Hypothalamus (tissue), 51 donors: ENCODE measurements around the gene DLG4.
"Not testable (repeated sequence)": the region's sequence is repeated elsewhere in the genome, so short reads cannot be mapped to it uniquely, and the experiment has no call there.

Source experiments
- DNase-seq, 51 donors: peaks; one replicate each; lab custom pipeline; 2025; lab: John Stamatoyannopoulos, UW

DLG4 gene

DNA sequence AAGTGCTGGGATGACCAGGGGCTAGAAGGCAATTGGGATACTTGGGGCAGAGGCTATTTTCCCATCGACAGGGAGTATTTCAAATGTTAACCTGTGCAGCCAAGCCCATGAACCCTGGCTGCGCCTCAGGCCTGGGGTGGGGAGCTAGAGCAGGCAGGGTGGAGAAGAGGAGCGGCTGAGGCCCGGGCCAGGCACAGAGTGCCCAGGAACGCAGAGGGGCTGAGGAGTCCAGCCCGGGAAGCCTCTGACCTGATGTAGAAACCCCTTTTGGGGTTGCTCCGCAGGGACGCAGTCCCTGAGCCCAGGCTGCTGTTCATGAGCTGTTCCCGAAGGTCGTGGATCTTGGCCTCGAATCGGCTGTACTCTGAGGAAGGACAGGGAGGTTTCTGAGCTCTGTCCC is 23.7 kb downstream of the DLG4 start:
- no peak for DNase-seq

GRCh38 chr17:7192271-7192937 is 27.2 kb downstream of the DLG4 start:
- DNase-seq: no peak

DNA sequence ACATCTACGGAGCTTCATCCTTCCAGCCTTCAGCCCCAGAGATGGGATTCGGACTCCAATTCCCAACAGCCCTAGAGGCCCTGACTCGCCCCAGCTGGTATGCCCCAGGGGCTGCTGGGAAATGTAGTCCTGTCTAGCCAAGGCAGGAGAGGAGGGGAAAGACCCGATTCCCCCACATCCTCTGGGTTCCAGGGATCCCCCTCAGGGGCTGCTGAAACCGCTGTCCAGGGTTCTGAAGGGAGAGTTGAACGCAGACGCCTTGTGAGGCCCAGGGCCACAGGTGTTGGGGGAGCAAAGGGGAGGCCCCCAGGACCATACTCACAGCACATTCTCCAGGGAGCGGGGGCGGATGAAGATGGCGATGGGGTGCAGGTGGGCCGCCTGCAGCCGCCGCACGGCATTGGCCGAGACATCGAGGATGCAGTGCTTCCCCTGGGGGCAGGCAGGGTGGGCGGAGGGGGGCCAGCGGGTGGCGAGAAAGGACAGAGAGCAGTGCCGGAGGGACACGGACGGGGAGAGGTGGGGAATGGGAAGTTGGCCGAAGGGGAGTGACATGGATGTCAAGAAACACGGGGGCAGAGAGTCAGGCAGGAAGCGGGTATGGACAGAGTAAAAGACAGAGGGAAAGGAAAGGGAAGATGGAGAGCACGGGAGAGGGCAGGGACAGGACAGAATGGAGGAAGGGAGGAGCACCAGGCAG is 27.9 kb downstream of the DLG4 start:
- DNase-seq: peak in 26 of 51 donors; percentile 3 to 61 (median 20)

GRCh38 chr17:7191069-7191468 is 28.6 kb downstream of the DLG4 start:
- DNase-seq: no peak

- DNase-seq: no peak
These were observed 29.2 kb downstream of the DLG4 start for GRCh38 chr17:7190276-7190917.

DNA sequence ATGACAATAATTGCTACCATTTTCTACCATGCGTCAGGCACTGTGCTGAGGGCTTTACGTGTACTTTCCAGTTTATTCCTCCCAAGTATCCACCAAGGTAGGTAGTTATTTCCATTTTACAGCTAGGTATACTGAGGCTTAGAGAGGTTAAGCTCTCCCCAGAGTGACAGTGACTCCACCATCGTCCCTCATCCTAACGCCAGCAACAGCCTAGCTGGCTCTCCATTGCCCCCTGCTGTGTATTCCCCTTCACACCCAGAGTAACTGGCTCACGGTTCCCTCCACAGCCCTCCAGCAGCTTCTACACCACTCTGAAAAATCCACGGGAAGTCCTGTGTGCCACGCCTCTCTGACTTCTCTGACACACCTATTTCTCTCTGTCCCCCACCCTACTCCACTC is 33.4 kb downstream of the DLG4 start:
- DNase-seq: no peak

GRCh38 chr17:7184647-7185046 is 35.0 kb downstream of the DLG4 start:
- no peak for DNase-seq

GRCh38 chr17:7184091-7184488 is 35.5 kb downstream of the DLG4 start:
- DNase-seq: peak in 9 of 51 donors; percentile 9 to 33 (median 25)

DNA sequence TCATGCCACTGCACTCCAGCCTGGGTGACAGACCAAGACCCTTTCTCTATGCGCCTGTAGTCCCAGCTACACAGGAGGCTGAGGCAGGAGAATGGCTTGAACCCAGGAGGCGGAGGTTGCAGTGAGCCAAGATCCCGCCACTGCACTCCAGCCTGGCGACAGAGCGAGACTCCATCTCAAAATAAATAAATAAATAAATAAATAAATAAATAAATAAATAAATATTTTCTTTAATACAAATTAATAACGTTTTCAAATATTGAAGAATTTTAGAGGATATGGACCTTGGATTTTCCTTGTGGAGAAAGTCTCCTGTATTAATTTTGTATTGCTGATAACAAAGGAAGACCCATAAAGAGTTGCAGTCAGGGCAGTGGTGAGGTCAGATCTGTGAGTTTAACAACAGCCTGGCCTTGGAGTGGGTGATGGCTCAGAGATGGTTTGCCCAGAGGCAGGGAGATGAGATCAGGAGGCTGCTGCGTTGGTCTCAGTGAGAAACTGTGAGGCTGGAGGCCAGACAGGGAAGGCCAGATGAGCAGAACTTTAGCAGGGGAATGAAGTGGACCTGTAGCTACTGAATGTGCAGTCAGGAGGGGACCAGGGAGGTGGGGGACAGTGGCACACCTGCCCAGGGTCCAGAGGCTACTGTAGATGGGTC is 36.1 kb downstream of the DLG4 start:
- DNase-seq: no peak

DNA sequence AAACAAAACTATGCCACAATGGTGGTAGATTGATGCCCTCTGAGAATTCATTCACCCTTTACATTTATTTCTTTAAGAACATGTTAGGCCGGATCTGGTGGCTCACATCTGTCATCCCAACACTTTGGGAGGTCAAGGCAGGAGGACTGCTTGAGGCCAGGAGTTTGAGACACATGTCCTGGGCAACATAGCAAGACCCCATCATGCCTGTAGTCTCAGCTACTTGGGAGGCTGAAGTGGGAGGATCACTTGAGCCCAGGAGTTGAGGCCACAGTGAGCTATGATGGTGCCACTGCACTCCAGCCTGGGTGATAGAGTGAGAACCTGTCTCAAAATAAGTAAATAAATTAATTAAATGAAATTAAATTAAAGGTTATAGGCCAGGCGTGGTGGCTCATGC is 37.5 kb downstream of the DLG4 start:
- not testable (repeated sequence) for DNase-seq

GRCh38 chr17:7179317-7180254 is 40.0 kb downstream of the DLG4 start, which contains the start of gene ASGR1:
Gene ASGR1 (minus strand): TSS chr17:7179370. CDS start chr17:7178563, 807 bp downstream.
- no peak for DNase-seq

- no peak for DNase-seq
These were observed 40.7 kb downstream of the DLG4 start for GRCh38 chr17:7178973-7179316.

GRCh38 chr17:7177954-7178477 is 41.6 kb downstream of the DLG4 start:
- DNase-seq: peak in 4 of 51 donors; percentile 7 to 38 (median 8)

DNA sequence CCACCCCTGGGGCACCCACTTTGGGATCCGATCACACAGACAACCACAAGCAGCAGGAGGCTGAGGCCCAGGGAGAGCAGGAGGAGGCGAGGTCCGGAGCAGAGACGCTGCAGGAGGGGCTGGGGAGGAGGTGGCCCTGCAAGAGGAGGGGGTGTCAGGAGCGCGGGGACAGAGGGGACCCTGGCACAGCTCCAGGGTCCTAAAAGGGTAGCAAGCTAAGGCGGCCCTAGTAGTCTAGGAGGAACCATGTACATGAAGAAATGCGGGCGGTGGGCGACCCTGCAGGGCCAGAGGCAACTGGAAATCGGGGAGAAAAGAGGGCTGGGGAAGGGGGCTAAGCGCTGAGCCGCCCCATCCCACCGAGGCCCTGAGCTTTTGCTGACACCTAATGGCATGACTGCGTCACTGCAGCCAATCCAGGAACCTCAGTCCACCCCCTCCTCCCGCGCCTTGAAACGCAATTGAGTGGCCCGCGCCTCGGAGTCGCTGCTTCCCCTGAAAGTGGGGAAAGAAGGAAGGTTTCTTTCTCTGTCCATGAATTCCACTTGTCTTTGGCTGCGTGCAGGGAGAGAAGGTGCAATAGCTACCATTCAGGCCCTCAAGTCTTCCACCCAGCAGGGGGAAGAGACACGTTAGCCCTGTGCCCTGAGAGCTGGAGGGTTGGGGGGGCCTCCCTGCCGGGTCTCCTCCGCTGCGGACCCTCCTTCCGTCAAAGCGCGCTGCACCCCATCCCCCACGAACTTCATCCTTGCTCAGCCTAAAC is 42.3 kb downstream of the DLG4 start:
- DNase-seq: peak in 42 of 51 donors; percentile 10 to 70 (median 45)

GRCh38 chr17:7176841-7177190 is 42.8 kb downstream of the DLG4 start:
- peak in 1 of 51 donors; percentile 32 for DNase-seq

GRCh38 chr17:7176107-7176840 is 43.4 kb downstream of the DLG4 start:
- DNase-seq: no peak

DNA sequence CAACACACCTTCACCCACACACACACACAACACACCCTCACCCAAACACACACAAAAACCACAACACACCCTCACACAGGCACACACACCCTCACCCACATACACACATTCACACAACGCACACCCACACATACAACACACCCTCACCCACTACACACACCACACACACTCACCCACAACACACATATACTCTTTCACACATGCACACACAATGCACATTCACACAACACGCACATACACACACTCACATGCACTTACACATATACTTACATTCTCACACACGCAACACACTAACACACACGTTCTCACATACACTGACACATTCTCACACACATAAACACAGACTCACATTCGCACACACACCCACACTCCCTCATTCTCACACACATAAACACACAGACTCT is 44.3 kb downstream of the DLG4 start:
- DNase-seq: no peak

GRCh38 chr17:7174603-7175326 is 44.9 kb downstream of the DLG4 start:
- DNase-seq: no peak
